ENCODE results near the gene GNAI3. TPM values are rescaled to one million over a fixed set of nuclear protein-coding genes. Genes with fewer than 3 reads are reported as not detected.
A peak's percentile ranks its signal among the peaks of the same experiment; 100 is the strongest.

The GNAI3 gene
- total and polyA plus RNA-seq, 11 donors = 1.5 to 5.4 (median 2.5) TPM

DNA sequence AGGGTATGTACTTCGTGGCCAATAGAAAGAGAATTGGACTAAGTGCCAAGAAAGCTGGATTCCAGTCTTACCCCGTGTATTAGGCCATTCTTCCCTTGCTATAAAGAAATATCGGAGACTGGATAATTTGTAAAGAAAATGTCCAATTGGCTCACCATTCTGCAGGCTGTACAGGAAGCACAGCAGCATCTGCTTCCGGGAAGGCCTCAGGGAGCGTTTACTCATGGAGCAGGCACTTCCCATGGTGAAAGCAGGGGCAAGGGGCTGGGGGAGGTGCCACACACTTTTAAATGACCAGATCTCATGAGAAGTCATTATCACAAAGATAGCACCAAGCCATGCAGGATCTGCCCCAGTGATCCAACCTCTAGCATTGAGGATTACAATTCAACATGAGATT is 31.1 kb upstream of the GNAI3 start:
- Histone ChIP-seq H3K27ac (no peak overlapping the region), H3K9me3 (no peaks in the 10 kb centered on the region), H3K4me1 (peaks cover 0 to 5% (median 0%) of the 10 kb centered on the region in 12 donors), H3K27me3 (no peaks in the 10 kb centered on the region), H3K36me3 (no peaks in the 10 kb centered on the region), H3K4me3 (no peak overlapping the region)
- TF ChIP-seq POLR2A (IDR thresholded peaks at IDR 0.05) = no peak
- TF ChIP-seq, protein P1, sequence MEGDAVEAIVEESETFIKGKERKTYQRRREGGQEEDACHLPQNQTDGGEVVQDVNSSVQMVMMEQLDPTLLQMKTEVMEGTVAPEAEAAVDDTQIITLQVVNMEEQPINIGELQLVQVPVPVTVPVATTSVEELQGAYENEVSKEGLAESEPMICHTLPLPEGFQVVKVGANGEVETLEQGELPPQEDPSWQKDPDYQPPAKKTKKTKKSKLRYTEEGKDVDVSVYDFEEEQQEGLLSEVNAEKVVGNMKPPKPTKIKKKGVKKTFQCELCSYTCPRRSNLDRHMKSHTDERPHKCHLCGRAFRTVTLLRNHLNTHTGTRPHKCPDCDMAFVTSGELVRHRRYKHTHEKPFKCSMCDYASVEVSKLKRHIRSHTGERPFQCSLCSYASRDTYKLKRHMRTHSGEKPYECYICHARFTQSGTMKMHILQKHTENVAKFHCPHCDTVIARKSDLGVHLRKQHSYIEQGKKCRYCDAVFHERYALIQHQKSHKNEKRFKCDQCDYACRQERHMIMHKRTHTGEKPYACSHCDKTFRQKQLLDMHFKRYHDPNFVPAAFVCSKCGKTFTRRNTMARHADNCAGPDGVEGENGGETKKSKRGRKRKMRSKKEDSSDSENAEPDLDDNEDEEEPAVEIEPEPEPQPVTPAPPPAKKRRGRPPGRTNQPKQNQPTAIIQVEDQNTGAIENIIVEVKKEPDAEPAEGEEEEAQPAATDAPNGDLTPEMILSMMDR (IDR thresholded peaks at IDR 0.05) = no peak
- WGBS, 4 donors = 66 to 75% (median 73%) methylated on average over 5 of the region's 5 CpGs
- intact Hi-C loops (cut with DNase I) = no loop called here
- DNase-seq (no peak), ATAC-seq (no peak)

DNA sequence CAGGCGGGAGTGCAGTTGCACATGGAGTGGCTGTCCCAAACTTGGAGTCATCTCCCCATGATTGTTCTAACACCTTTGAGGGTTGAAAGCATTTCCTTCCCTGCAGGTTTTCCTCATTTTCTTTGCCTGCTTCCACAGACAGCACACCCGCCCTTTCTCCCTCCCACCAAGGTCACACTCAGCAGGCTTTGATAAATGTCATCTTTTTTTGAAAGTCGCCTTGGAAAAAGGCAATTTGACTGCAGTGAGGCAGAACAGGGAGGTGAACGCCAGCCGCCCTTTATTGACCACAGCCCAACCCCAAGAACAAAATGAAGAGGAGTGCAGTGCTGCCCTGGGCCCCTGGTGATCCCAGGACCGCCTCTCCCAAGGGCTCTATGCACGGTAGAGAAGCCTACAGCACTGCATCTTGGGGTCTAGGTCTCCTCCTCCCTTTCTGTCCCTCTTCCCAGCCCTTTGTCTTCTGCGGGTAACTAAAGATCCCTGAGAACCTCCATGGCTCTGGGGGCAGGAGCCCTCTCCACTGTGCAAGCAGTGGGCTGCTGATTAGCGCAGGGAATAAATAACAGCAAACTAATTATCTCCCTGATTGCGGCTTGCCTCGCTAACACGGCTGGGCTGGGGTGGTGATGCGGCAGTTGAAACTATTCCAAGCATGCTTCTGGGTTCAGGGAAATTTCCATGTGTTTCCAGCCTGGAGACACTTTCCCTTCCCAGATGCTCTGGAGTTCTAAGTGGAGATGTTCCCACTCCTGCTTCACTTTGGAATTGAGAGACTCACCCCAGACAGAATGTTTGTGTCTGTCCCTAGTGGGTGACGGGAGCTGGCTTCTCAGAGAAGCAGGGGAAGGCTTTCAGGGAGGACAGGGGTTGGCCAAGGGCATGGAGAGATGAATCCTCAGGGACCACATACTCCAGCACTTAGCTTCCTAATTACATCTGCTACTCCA is 27.1 kb upstream of the GNAI3 start:
- WGBS, 4 donors = 57 to 70% (median 63%) methylated on average over 14 of the region's 14 CpGs
- peak in 2 of 4 donors; percentile 31 to 48 for ATAC-seq
- intact Hi-C loops (cut with DNase I) = no loop called here

DNA sequence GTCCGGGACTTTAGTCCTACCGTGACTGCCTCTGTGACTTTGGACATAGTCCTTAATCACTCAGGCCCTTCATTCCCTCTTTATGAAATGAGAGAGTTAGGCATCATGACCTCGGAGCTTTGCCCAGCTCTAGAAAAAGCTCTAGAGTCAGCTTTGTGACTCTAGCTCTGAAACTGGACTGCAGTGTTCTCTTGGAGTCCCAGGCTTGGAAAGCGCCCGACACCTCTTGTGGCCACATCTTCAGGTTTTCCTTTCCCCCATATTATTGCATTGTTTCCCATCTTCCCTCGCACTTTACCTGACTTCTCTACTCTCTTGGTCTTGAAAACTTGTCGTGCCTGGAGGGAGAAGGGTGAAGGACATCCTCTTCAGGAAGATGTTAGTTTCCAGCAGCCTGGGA is 26.4 kb upstream of the GNAI3 start:
- H3K4me1 ChIP-seq = peaks cover 0 to 5% (median 0%) of the 10 kb centered on the region in 12 donors
- no peak overlapping the region for H3K27ac ChIP-seq
- H3K4me3 ChIP-seq = no peak overlapping the region
- WGBS, 4 donors = 82 to 88% (median 85%) methylated on average over 7 of the region's 7 CpGs
- TF ChIP-seq, protein P1 (IDR thresholded peaks at IDR 0.05) = no peak
- TF ChIP-seq POLR2A (IDR thresholded peaks at IDR 0.05) = no peak
- no peaks in the 10 kb centered on the region for H3K27me3 ChIP-seq
- H3K9me3 ChIP-seq = no peaks in the 10 kb centered on the region
- H3K36me3 ChIP-seq = no peaks in the 10 kb centered on the region
- no peak for DNase-seq
- no peak for ATAC-seq
- intact Hi-C loops (cut with DNase I) = no loop called here

More for the DNA sequence above, 27.1 kb upstream of the GNAI3 start:
- DNase-seq = no peak
- no peak overlapping the region for H3K4me3 ChIP-seq
- no peaks in the 10 kb centered on the region for H3K36me3 ChIP-seq
- peaks cover 0 to 5% (median 0%) of the 10 kb centered on the region in 12 donors for H3K4me1 ChIP-seq
- TF ChIP-seq, protein P1 (IDR thresholded peaks at IDR 0.05) = no peak
- no peak for TF ChIP-seq POLR2A (IDR thresholded peaks at IDR 0.05)
- H3K27ac ChIP-seq = no peak overlapping the region
- no peaks in the 10 kb centered on the region for H3K9me3 ChIP-seq
- no peaks in the 10 kb centered on the region for H3K27me3 ChIP-seq

DNA sequence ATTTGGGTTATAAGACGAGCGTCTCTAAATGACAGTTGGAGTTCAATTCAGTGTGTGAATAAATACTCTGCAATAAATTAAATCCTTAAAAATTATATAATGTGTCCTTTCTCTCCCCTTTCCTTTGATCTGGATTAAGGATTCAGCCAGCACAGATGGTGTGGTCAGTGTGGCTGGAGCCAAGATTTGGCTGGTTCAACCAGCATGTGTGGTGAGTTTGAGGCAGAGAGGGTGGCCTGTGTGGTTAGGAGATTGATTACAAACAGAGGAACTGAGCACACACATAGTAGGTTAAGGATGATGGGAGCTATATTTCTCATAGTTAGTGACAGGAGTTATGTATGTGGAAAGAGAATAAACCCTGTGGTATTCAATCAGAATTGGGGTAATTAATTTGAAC is 24.7 kb upstream of the GNAI3 start:
- Histone ChIP-seq H3K9me3 (no peaks in the 10 kb centered on the region), H3K36me3 (no peaks in the 10 kb centered on the region), H3K4me3 (no peak overlapping the region), H3K27ac (no peak overlapping the region), H3K27me3 (no peaks in the 10 kb centered on the region), H3K4me1 (peaks cover 0 to 5% (median 0%) of the 10 kb centered on the region in 12 donors)
- 93 to 100% (median 94%) methylated on average over 2 of the region's 2 CpGs for WGBS, 4 donors
- ATAC-seq (no peak), DNase-seq (no peak)
- intact Hi-C loops (cut with DNase I) = no loop called here
- no peak for TF ChIP-seq POLR2A (IDR thresholded peaks at IDR 0.05)
- TF ChIP-seq, protein P1 (IDR thresholded peaks at IDR 0.05) = no peak

Data from heart left ventricle (tissue), 16 donors.